ENCODE measurements around the gene C4BPA.

C4BPA gene

DNA sequence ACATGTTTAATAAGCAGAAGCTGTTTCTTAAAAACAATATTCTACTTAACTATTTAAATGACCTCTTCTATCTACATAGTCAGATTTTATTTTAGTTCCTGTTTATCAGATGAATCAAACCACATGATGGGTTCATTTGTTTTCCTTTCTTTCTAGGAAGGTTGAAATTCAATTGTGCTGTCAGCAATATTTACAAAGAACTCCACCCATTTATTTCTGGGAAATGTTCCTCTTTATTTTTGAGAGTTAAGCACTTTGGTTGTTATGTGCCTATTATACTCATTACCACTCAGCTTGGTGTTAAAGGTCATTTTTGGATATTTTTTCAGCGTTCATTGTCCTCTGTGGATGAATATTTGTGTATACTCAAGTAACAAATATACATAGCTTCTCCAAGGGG lies 84.9 kb downstream of the C4BPA start:
- DNase-seq (ENCODE audit: low read depth in 3 of 3) = no peak

GRCh38 chr1:207191061-207191460 lies 87.0 kb downstream of the C4BPA start:
- DNase-seq (ENCODE audit: low read depth in 3 of 3) = no peak

- DNase-seq (ENCODE audit: low read depth in 3 of 3) = no peak
These were observed 87.7 kb downstream of the C4BPA start for GRCh38 chr1:207191776-207192175.

- no peak for DNase-seq (ENCODE audit: low read depth in 3 of 3)
These were observed 90.2 kb downstream of the C4BPA start for GRCh38 chr1:207194197-207194596.
